Vein endothelial cell (primary cell): Measurements from ENCODE around the gene GORAB. TPM values are rescaled to one million over a fixed set of nuclear protein-coding genes. Genes with fewer than 3 reads are reported as not detected.

Source experiments
- total RNA-seq: library from RNA; depleted of rRNA; stranded (reverse); fragments of >200 nt; gene quantifications from 2 replicates; pipeline ENCODE4 v1.2.3, GENCODE V29; 2012

GORAB gene, protein sequence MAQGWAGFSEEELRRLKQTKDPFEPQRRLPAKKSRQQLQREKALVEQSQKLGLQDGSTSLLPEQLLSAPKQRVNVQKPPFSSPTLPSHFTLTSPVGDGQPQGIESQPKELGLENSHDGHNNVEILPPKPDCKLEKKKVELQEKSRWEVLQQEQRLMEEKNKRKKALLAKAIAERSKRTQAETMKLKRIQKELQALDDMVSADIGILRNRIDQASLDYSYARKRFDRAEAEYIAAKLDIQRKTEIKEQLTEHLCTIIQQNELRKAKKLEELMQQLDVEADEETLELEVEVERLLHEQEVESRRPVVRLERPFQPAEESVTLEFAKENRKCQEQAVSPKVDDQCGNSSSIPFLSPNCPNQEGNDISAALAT
- total RNA-seq: 9.5 and 9.8 TPM in 2 replicates

DNA sequence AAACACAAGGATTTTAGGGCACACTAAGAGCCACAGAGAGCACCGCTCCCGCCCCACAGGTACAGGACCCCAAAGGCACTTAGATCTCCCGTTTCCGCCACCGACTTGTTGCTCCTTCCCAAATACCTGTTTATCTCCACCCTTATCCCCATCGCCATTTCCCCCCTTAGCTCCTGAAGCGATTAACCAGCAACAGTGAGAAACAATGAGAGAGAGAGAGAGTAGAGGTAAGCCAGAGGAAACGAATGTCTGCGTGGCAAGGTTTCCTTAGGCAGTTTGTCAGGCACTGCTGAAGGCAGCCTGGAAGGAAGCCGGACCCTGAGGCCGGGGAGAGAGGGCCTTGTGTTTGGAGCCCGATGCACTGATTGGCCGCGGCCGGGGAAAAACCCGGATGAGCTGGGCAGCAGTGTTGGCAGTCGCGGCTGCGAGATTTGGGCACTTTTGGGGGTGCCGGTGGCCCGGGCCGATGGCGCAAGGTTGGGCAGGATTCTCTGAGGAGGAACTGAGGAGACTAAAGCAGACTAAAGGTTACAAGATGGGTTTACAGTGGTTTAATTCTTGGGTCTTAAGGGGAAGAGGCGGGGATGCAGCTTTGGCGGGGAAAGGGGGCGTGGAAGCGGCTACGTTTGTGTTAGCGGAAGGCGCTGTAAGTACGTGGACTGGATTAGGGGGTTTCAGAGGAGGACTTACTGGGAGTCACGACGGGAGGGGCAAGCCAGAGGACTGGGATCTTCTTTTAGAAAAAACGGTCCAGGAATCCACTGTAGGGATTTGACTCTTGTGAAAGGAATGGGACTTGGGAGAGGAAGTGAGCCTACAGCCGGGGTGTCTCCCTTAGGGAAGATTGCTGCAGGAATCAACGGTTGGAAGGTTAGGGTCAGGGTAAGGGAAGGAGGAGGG lies at the start of gene GORAB:
TSS of gene GORAB (plus strand) at position 409 of the 900 bp plus-strand sequence. CDS start at position 467, 58 bp downstream.

Other genes with a start within 250 kb of the GORAB start
- 0.98 and 6.6 TPM in 2 replicates for gene PRRX1, start 132.0 kb downstream of the GORAB start, total RNA-seq